Measurements from ENCODE around the gene AP1S1.

DNA sequence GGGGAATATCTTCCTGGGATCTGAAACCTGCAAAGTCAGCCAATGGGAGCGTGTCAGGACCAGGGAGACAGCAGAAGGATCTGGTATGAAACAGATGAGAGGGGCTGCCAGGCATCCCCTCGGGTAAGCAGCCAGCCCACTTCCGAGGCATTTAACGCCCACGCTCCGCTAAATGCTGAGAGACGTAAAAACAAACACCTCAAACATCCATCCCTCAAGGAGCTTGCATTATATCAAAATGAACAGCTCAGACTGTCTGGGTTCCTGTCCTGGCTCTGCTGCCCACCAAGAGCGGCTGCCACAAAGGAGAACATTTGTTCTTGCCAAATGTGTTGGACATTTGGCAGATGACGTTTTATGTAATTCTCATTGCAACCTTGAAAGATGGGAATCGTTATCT lies 34.4 kb upstream of the AP1S1 start:
- TF ChIP-seq, protein P1, sequence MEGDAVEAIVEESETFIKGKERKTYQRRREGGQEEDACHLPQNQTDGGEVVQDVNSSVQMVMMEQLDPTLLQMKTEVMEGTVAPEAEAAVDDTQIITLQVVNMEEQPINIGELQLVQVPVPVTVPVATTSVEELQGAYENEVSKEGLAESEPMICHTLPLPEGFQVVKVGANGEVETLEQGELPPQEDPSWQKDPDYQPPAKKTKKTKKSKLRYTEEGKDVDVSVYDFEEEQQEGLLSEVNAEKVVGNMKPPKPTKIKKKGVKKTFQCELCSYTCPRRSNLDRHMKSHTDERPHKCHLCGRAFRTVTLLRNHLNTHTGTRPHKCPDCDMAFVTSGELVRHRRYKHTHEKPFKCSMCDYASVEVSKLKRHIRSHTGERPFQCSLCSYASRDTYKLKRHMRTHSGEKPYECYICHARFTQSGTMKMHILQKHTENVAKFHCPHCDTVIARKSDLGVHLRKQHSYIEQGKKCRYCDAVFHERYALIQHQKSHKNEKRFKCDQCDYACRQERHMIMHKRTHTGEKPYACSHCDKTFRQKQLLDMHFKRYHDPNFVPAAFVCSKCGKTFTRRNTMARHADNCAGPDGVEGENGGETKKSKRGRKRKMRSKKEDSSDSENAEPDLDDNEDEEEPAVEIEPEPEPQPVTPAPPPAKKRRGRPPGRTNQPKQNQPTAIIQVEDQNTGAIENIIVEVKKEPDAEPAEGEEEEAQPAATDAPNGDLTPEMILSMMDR (IDR thresholded peaks at IDR 0.05; ENCODE audit: low read length) = no peak
- TF ChIP-seq EZH2 (IDR thresholded peaks at IDR 0.05; ENCODE audit: borderline replicate concordance, low read length) = no peak

Measured in OCI-LY1 (cell line).